Measurements from ENCODE around the gene SLC25A51.

The SLC25A51 gene

DNA sequence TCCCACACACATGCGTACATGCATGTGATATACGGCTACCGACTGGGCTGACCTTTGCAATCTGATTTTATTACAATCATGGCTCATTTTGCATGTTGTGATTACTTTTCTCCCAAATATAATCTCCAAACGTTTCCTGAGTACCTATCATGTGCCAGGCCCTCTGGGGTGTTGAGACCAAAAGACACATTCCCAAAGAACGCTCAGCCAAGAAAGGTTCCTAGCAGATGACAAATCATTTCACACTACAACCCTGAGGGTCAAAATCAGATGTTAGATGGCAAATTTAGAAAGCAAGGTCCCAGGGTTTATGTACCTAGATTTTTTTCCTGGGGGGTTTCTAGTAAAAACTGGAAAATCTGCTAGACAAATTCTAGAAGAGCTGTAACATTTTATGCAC is 32.4 kb upstream of the SLC25A51 start:
- no peak for DNase-seq

DNA sequence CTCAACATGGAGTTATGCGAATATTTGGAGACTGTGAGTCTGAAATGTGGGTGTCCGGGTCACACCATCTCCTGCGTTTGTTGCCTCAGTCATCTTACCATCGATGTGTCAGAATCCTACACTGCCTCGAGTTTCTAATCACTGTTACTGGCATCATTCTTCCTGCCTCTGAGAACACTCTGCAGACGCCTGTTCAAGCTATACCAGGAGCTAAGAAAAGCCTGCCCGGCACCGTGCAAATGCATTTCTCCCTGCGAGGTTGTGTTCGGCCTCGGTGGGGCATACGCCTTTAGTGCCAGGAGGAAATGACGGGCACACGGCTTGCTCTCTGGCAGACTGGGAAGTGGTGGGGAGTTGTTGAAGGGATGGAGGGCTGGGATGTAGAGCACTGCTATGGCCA is 31.2 kb upstream of the SLC25A51 start:
- no peak for DNase-seq

DNA sequence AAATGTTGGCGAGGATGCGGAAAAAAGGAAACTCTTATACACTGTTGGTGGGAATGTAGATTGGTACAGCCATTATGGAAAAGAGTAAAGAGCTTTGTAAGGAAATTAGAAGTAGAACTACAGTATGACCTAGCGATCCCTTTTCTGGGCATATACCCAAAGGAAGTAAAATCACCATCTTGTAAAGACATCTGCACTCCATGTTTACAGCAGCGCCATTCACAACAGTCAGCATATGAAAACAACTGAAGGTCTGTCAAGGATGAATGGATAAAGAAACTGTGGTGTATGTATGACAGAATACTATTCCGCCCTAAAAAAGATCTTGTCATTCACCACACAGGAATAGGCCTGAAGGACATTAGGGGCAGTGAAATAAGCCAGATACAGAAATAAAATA is 27.7 kb upstream of the SLC25A51 start:
- DNase-seq, result no peak

DNA sequence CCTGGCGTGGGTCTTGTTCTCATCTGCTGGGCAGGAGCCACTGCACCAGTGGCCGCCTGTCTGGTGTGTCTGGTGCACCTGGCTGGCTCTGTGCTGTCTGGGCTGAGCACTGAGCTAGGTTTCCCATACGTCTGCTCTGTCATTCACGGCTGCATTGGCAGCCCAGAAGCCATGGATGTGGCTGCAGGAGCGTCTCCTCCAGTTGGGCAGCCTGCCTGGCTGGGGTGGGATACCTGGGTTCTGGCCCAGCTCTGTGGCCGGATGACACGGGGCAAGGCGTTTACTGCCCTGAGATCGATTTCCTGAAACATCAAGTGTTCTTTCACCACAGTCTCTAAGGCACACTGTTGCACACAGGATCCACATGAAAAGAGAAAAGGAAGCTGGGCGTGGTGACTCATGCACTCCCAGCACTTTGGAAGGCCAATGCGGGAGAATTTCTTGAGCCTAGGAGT is 25.5 kb upstream of the SLC25A51 start:
- DNase-seq, result no peak

DNA sequence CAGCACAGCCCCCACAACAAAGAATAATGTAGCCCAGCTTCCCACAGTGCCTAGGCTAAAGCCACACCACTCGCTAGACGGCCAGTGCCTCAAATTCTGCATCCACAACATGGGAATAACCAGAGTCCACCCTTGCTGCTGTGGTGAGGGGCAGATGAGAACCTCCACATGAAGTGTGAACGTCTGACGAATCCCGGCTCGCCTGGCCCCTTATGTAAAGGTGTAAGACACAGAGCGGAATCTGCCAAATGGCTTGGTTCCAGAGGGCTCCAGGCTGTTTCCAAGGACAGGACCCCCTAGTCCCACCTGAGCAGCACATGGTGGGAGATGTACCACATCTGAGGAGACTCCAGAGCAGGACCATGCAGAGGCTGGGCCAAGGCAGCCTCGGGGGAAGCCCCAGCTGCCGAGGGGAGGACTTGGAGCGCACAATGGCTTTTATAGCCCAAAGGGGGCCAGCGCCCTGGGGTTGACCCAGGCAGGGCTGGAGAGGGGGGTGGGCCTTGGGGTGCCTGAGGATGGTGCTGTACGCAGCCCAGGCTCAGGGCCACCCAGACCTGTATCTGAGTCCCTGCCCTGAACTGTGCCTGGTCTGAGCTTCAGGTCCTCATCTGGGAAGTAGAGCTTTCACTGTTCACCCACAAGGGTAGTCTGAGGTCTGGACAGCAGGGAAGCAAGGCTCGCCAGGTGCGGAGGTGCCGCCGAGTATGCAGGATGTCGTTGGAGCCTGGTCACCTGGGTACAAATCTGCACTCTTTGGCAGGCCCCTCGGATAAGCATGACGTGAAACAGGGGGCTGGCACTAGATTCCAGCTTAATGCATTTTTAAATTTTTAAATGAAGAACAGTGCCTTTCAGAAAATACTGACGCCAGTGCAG is 24.9 kb upstream of the SLC25A51 start:
- no peak for DNase-seq

DNA sequence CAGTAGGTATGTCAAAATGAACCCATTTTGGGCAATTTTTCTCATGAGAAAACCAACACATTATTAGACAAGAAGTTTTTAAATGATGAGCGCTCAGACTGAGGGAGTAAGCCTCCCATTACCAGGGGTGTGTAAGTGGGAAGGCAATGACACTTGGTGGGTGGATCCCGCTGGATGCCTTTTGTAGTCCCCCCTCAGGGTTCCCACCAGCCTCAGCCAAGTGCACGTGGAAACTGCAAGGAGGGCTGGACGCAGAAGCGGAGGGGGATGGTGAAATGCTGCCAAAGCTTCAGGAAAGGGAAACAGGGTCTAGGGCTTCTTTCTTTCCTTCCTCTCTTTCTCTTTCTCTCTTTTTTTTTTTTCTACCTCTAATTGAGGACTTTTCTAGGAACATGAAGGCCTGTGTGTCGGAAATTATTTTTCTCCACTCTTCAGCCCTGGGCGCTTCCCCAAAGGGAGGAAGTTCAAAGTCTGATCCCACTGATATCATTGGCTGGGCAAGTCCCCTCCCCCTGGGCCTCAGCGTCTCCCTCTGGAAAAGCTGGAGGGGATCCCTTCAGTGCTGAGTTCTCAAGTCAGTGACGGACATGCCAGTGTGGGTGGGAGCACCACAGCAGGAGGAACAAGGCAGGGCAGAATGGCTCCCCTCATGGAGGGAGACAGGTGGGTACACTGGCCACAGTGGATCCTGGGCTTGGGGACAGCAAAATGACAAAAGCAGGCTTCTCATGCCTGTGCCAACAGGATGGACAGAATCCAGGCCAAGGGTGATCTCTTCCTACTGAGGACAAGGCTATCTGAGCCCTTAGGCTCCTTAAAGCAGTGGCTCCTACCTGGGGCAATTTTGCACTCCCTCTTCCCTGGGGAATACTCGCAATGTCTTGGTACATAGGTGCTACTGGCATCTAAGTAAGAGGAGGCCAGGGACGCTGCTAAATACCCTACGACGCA is 23.9 kb upstream of the SLC25A51 start:
- DNase-seq, result no peak

DNA sequence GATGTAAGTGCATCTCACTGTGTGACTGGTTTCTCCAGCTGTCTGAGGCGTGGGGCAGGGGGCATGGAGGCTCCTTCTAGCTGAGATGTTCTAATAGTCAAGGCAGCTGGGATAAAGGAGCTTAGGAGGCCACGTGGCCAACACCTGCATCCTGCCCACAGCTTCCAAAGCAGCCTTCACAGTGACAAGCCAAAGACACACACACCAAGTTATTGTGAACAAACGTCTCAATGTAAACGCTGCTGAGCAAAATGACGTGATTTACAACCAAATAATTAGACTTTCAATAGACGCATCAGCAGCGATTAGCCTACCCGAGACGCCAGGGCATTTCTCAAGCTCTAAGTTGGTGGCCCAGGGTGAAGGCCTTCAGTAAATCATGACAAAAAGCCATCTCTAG is 23.2 kb upstream of the SLC25A51 start:
- no peak for DNase-seq

DNA sequence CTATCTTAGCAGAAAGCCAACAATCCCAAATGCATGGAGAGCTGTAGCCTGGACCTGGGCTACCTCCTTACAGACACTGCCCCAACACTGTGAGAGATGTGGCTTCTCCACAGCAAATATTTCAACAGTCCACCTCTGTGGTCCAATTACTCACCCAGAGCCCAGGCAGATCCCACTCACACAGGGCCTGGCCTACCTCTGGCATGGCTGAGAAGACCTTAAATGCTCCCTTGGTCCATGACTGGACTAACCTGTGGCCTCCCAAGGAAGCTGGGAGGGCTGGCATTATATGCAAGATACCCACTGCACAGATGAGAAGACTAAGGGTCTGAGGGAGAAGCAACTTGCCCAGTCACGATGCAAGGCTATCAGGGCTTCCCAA is 22.8 kb upstream of the SLC25A51 start:
- no peak for DNase-seq

DNA sequence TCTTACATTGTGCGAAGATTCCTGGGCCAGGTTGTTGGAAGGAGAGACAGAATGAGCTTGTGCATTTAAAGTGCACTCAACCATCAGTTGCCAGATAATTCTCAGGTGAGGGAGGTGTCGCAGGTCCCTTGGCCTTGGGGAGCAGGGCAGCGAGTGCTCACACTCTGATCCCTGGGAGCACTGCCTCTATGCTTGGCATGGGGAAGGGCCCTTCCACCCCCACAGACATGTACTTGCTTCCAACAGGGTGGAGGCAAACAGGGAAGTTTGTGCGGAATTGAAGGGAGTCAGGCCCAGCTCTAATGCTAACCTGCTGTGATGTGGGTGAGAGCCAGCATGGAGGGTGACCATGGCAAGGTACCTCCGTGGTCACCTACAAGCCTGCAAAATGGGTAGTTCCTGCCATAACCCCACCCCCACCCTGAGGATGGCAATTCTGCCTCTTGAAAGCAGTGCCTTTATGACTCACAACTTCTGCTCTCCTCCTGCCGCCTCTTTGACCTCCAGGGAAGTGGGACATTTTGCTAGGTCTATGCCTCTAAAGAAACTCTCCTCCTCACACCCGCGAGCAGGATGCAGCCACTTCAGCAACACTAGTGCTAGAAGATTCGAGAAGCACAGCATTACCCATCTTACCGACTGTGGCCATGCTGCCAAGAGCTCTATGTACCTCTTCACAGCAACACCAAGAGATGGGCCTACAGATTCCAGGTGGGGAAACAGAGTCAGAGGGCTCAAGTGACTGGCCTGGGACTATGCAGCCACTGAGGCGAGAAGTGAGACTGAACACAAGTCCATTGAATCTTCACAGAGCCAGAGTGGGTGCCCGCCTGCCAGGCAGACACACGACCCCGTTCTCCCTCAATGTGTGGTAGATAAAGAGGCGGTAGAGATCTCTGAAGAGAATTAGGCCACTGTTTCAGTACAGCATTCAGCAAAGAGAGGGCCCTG is 22.1 kb upstream of the SLC25A51 start:
- no peak for DNase-seq

DNA sequence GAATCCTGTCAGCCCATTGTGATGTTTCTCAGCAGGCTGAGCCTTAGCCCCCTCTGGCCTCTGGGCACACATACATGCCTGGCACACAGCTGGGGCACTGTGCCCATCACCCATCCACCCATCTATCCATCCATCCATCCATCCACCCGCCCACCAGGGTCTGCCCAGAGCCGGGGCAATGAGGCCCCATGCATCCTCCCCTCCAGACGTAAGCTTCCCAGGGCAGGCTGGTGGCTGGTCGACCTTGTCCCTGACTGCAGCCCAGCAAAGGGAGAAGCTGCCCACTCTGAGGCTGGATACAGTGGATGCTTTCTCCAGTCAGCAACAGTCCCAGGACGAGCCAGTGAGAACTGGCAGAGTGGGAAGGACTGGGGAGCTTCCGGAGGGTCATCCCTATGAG is 21.1 kb upstream of the SLC25A51 start:
- DNase-seq, result no peak

DNA sequence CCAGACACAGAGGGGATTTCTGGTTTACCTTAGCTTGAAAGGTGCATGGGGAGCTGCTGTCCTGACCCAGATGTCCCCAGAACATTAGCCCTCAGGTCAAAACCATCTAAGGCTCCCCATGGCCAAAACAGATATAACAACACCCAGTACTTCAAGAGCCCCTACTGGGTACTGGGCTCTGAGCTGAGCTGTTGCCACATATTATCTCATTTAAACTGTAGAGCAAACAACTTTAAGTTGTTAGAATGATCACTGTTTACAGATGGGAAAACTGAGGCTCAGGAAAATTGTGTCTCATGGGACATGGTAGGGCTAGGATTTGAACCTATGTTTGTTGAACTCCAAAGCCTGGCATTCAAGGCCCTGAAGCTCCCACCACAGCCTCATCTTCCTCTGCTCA is 20.6 kb upstream of the SLC25A51 start:
- no peak for DNase-seq

DNA sequence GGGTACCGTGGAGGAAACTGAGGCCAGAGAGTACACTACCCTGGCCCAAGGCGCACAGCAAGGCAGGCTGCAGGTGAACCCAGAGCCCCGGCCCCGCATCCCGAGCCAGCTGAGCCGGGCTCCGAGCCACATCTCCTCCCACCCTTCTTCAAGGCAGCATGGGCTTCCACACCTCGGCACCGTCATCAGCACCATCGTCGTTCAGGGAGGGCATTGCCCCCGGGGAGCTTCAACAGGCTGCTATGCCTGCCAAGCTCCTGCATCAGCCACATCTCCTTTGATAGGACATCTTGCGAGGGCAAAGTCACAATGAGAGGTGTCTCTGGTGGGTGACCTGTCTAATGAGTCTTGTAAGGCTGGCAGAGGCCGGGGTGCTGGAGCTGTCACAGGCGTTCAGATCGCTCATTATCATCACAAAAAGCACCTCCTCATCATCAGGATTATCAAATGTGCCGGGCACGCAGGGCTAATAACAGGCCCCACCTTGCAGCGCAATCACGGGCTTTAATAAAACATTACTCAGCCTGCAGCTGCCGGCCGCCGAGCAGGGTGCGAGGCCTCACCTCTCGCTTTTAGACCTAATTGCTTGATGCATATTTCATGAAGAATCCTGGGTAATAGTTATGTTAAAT is 20.0 kb upstream of the SLC25A51 start:
- no peak for DNase-seq

DNA sequence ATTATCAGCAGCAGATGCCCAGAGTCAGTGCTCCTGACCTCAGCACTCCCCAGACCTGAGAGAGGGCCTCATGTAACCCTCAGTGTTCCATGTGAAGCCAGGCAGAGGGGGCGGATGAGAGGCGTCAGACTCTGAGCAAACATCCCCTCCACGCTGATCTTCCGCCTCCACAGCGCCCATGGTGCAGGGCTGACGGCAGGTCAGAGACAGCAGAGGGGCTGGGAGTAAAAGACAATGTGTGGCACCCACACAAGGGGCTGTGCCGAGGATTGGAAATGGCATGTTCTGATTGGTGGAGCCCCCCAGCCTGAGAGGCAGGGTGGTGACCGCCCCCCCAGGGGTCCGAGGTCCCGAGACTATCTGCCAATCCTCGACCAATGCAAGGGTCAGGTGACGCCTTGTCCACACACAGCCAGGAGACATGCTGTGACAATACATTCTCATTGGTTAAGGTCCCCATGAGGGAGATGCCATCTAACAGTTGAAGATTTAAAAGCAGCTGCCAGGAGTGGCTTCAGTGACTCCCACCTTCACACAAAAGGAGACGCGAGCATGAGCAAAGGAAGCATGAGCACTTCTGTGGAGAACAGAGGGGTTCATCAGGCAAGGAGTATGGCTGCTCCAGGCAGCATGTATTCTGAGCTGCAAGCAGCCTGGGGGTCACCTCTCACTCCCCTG is 19.3 kb upstream of the SLC25A51 start:
- DNase-seq, result no peak

DNA sequence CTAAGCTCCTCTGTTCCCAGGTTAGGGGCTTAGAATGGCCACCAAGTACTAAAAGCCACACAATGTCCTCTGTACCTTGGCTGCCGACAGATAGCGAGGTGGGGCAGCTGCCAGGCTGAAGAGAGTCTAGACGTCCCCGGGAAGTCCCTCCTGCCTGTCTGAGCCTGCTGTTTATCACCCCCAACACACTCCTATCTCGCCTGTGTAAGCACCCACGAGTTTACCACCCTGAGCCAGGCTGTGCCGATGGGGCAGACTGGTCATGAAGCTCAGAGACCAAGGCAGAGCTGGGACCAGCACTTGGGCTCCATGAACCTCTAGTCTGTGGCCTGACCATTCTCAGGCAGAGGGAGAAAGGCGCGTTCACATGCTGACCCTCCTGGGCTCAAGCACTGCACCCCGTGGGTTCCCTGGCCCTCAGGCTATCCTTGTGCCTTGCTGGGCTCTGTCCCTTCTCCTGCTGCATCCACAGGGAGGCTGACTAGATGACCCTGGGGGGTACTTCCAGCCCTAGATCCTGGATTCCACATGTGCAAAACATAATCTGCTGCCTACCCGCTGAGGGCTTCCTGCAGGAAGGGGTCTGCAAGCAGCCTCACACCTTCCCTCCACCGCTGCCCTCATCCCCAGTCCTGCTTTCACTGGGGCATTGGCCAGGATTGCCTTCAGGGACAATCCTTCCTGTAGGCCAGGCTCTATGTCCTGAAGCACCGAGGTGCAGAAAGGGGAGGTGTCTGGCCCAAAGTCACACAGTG is 18.6 kb upstream of the SLC25A51 start:
- no peak for DNase-seq

DNA sequence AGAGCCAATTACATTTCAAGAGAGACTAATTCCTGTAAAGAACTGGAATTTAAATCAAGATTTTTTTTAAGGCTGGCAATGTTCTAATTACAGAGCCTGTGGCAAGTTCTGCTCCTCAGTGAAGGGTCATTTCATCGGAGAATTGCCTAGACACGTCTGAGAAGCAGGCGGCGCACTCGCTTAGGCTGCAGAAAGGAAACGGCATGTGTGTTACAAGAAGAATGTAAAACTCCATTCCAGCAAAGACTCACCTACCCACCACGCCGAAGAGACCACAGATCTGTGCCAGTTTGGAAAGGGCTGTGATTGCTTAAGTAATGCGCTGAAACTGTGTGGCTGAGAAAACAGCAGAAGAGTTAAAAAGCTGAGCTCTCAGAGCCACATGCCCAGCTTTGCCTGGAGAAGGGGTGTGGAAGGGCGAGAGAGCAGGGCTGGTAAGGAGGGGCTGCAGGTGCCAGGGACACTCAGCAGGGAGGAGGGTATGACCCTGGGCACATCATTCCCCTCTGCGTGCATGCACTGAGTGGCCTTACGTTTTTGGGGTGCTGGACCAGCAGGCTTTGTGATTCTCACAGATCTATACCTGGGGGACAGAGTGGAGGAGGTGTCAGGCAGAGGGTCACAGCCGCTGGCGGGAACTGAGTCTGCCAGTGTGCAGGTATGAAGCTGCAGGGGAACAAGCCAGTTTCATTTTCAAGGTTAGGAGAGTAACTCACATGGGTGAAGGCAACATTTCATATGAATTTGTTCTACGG is 17.8 kb upstream of the SLC25A51 start:
- DNase-seq, result no peak

DNA sequence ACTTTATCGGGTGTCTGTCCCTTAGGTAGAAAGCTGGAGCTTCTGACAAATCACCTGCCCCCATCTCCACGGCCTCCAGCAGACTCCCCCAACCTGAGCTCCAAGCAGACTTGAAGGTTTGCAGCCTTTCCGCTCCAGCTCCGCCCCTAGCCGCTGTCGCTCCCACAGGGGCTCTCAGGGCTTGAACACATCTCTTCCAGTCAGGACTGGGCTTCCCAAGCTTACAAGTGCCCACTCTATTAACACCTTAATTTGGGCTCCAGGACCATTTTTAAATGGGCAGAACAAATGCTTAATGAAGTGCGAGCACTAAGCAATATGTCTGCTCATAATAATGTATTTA is 17.2 kb upstream of the SLC25A51 start:
- no peak for DNase-seq

DNA sequence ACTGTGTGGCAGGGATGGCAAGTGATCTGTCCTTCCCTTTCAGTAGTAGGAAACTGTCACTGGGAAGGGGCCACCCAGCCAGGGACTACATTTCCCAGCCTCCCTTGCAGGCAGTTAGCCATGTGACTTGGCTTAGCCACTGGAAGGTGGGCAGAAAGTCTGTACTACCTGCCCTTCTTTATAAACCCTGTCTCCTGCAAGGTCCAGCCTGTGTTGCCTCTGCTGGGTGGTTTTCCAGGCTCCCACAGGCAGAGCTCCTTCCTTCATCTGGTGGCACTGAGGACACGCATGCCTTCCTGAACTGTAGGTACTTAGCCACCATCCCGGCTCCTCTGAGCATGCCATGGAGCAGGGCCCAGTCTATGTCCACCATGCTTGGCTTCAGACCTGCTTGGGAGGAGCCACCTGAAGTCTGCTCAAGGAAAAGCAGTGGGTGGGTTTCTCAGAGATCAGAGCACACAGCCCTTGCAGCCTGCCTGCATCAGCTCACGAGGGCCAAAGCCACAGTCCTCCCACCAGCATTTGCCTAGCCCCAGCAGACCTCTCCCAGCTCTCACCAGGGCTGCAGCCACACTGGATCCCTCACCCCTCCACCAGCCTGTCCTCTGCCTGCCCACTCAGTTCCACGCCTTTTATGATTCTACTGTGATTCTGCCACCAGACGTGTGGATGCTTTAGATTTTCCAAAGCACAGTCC is 16.7 kb upstream of the SLC25A51 start:
- DNase-seq, result no peak

DNA sequence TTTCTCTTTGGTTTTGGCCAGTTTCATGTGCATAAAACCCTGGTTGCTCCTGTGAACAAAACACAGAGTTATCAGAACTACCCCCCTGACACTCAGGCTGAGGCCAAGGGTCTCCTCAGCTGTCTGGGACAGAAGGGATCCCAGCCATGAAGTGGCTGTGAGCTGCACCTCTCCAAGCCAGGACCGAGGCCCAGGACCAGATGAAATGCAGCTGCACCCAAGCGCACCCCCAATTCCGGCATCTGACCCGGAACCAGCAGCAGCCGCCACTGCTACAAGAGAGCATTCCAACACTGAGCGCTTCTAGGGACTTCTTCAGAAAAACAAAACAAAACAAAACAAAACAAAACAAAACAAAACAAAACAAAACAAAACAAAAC is 16.0 kb upstream of the SLC25A51 start:
- DNase-seq, result no peak

DNA sequence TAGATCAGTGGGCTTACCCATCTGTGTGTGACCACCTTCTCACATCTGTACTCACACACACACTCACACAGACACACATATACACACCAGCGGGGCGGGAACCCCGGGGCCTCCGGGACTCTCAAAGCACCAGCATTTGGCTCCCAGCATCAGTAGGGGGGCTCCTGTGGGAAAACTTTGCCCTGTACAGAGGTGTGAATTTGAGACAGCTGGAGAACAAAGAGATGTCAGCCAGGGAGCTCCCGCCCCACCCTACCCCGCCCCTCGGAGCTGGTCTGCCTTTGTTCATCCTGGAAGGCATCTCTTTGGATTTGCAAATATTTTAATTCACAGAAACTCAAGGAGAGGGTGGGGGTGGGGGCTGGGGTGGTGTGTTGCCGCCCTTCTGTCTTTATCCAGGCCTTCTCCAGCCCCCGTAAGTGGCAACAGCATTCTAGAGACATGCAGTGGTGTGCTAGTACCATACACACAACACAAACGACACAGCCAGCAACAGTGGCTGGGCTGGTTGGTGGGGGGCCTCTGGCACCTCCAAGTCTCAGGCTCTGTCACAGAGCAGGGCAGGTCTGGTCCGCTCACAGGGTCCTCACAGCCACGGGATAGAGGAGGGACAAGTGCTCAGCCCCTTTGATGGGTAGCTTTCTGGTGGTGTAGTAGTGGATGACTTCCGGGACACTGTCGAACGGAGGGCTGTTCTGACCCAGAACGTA is 15.5 kb upstream of the SLC25A51 start:
- no peak for DNase-seq
